AG04449 (cell line): ENCODE measurements around the gene IST1.
"Not testable (repeated sequence)": the region's sequence is repeated elsewhere in the genome, so short reads cannot be mapped to it uniquely, and the experiment has no call there.

ENCODE experiments used
- CTCF ChIA-PET: fragments of 350-600 bp; formaldehyde crosslinking; extraction: SDS; loops from one replicate; lab custom pipeline; 2021; ENCODE audit warnings: antibody characterized with exemption; lab: Yijun Ruan, JAX
- POLR2A ChIA-PET: fragments of 400-600, 350-600 bp; formaldehyde crosslinking; extraction: SDS; loops from one replicate; lab custom pipeline; 2020; ENCODE audit warnings: antibody characterized with exemption, inconsistent platforms; lab: Yijun Ruan, JAX
- DNase-seq: peaks from one replicate; pipeline ENCODE4 v3.0.0-alpha.2; 2010; ENCODE audit warnings: low read depth, low spot score
- H3K4me3 ChIP-seq: 2 replicates; pipeline ENCODE4 v1.5.1; 2011; ENCODE audit warnings: low read depth, mild to moderate bottlenecking, control low read depth, low read length
- TF ChIP-seq, protein P1 (sequence below): IDR thresholded peaks from one replicate; pipeline ENCODE4 v1.5.1; 2011; ENCODE audit warnings: mild to moderate bottlenecking, moderate library complexity, low read length, control low read depth, inconsistent platforms; ENCODE audit not compliant: insufficient read depth; ENCODE audit errors: missing control alignments

The IST1 gene

GRCh38 chr16:71859762-71860521 is 35.4 kb upstream of the IST1 start:
- CTCF ChIA-PET = interaction anchor here (1.5 to 25.4 kb wide), 2 partner anchors 22 to 102 kb away, joined by 8 to 295 read pairs; partner anchors contain the start of gene ZNF821
- DNase-seq = no peak
- POLR2A ChIA-PET = no interaction called here
- TF ChIP-seq, protein P1, sequence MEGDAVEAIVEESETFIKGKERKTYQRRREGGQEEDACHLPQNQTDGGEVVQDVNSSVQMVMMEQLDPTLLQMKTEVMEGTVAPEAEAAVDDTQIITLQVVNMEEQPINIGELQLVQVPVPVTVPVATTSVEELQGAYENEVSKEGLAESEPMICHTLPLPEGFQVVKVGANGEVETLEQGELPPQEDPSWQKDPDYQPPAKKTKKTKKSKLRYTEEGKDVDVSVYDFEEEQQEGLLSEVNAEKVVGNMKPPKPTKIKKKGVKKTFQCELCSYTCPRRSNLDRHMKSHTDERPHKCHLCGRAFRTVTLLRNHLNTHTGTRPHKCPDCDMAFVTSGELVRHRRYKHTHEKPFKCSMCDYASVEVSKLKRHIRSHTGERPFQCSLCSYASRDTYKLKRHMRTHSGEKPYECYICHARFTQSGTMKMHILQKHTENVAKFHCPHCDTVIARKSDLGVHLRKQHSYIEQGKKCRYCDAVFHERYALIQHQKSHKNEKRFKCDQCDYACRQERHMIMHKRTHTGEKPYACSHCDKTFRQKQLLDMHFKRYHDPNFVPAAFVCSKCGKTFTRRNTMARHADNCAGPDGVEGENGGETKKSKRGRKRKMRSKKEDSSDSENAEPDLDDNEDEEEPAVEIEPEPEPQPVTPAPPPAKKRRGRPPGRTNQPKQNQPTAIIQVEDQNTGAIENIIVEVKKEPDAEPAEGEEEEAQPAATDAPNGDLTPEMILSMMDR = no peak
- no peak overlapping the region for H3K4me3 ChIP-seq

- no peak overlapping the region for H3K4me3 ChIP-seq
- DNase-seq = no peak
- POLR2A ChIA-PET = no interaction called here
- TF ChIP-seq, protein P1 = no peak
- CTCF ChIA-PET = interaction anchor here (25.4 kb wide), 1 partner anchor 18 kb away, joined by 295 read pairs; the partner anchor contains the start of gene ZNF821
Observed at GRCh38 chr16:71863995-71864394, 31.3 kb upstream of the IST1 start.

GRCh38 chr16:71865173-71865863 is 30.0 kb upstream of the IST1 start:
- no peak for DNase-seq
- no peak overlapping the region for H3K4me3 ChIP-seq
- ChIA-PET POLR2A (interaction anchor here (0.5 kb wide), 1 partner anchor 10 kb away, joined by 3 read pairs; no protein-coding TSS in a partner anchor), CTCF (interaction anchor here (0.9 to 25.4 kb wide), 3 partner anchors 10 to 96 kb away, joined by 3 to 295 read pairs (median 5); partner anchors contain the start of gene ZNF821)
- TF ChIP-seq, protein P1 = no peak

- POLR2A ChIA-PET = not testable (repeated sequence)
Observed at GRCh38 chr16:71867175-71867574, 28.2 kb upstream of the IST1 start.

GRCh38 chr16:71867939-71868338 is 27.4 kb upstream of the IST1 start:
- CTCF ChIA-PET = interaction anchor here (25.4 kb wide), 1 partner anchor 14 kb away, joined by 295 read pairs; the partner anchor contains the start of gene ZNF821
- TF ChIP-seq, protein P1 = no peak
- POLR2A ChIA-PET = no interaction called here

More at GRCh38 chr16:71867175-71867574, 28.2 kb upstream of the IST1 start:
- not testable (repeated sequence) for H3K4me3 ChIP-seq, DNase-seq
- CTCF ChIA-PET = interaction anchor here (25.4 kb wide), 1 partner anchor 15 kb away, joined by 295 read pairs; the partner anchor contains the start of gene ZNF821

DNA sequence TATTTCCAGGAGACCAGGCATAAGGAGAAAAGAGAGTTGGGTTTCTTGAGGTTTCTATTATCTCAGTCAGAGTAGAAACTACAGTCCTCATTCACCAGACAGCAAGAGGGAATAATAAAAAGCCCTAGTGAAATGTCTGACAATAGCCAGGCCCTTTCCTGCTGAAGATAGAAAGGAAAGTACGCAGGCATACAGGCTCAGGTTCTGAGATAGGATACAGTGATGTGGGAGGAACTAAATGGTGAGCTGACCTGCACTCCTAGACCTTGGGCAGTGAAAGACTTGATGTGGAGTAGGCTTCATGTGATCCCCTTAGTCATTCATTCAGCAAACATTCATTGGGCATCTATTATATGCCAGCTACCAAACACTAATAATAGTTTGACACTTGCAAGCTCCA is 26.2 kb upstream of the IST1 start:
- ChIA-PET CTCF (interaction anchor here (25.4 kb wide), 1 partner anchor 13 kb away, joined by 295 read pairs; the partner anchor contains the start of gene ZNF821), POLR2A (no interaction called here)
- no peak overlapping the region for H3K4me3 ChIP-seq
- TF ChIP-seq, protein P1 = no peak
- no peak for DNase-seq

More at GRCh38 chr16:71867939-71868338, 27.4 kb upstream of the IST1 start:
- DNase-seq = no peak
- no peak overlapping the region for H3K4me3 ChIP-seq
